DMS114 treated with DMSO at 0.1 percent for 48 hours (cell line): Measurements from ENCODE around the gene STIP1.
A peak's percentile ranks its signal among the peaks of the same experiment; 100 is the strongest.

Experiments used
- DNase-seq: peaks from one replicate; lab custom pipeline; 2025; ENCODE audit not compliant: unreplicated experiment; lab: John Stamatoyannopoulos, UW

Gene STIP1

GRCh38 chr11:64185693-64186491 lies at the start of gene STIP1:
STIP1 (plus strand) TSS chr11:64186171; CDS start chr11:64186262, 91 bp downstream.
- peak; percentile 100 for DNase-seq

DNA sequence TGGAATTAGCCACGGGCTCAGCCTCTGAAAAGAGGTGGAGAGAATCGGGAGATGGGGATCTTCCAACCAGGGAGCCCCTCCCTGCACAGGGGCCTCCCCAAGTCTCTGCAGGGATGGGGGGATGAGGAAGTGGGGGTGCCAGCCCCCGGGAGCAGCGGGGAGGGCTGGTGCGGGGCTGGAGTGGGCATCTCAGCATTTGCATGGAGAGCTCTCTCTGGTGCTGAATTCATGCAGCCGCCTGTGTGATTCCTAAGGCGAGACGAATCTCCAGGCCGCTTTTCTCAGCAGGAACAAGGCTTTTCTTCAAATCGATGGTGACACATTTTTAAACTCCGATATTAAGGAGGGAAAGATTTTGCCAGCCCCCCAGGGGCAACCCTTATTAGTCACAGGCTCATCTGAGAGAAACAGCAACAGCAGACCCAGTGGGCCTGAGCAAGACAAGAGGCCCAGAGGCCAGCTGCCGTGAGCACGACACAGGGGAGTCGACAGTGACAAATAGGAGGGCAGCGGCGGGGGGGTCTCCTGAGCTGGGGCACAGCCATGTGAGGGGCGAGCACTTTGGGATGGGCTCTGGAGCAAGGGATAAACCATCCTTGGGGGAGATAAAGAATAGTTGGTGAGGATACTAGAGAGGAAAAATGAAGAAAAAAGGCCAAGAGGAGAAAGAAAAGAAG lies 49.1 kb upstream of the STIP1 start:
- DNase-seq, result no peak

DNA sequence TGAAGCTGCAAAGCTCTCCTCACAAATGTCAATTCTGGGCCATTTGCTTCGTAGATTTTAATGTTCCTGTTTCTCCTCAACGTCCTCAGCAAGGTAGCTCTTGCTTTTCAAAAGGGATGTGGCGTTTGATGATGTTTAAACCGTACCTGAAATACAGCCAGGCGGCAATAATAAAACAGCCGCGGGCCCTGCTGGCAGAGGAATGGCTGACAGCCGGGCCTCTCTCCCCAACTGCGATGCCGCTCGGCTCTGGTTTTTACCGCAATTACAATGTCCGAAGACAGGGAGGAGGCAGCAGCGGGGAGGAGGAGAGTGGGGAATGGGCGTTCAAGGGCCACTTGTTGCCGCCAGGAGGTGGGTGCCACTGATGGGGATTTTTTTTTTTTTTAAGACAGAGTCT lies 47.6 kb upstream of the STIP1 start:
- DNase-seq, result no peak

DNA sequence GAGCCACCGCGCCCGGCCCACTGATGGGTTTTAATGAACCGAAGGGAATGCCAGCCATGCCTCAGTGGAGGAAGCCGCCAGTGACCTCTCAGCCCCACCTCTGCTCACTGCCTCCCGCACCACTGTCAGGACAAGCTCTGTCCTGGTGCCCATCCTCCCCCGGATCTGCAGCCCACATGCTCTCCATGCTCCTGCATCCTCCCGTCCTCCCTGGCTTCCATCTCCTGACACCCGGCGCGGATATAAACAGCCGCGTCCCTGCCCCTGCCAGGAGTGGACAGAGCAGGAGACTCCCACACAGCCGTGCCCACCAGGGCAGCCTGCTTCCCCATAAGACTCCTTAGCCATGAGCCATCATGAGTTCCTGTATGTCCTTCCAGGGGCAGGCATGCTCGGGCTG lies 46.9 kb upstream of the STIP1 start:
- DNase-seq, result no peak

GRCh38 chr11:64140082-64140481 lies 45.9 kb upstream of the STIP1 start:
- no peak for DNase-seq

GRCh38 chr11:64141081-64141783 lies 44.7 kb upstream of the STIP1 start:
- DNase-seq, result no peak

DNA sequence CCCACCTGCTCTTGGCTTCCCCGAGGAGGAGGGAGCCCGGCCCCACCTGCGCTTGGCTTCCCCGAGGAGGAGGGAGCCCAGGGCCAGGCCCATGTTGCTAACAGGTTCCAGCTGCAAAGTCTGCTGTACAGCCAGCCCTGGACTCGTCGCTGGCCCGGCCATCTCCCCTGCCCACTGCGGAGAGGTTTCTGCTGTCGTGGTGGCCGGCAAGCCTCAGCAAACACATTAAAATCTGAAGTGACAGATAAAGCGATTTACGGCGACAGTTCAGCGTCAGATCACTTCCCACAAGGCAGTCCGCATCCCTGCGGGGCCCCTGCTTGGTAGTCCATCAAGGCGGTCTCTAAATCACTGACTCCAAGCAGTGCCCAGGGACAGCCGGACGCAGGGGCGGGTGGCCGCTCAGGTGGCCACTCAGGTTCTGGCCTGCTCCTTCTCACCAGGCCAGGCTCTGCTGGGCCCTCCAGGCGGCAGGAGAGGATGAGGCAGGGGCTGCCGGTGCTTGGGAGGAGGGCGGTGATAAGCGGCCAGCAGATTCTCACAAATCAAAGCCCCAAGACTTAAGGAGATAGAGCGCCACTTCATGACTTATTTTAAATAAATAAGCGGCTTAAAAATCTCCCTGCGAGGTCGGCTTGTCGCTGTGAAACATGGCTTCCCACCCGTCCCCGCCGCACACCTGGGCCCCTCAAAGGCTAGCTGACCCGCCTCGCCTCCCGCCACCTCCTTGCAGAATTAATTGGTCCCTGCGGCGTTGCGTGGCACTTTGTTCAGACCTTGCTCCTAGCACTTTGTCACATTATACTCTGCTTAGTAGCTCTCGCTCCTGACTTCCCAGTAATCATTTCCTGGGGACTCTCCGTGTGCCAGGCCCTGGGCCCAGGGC lies 41.1 kb upstream of the STIP1 start:
- DNase-seq, result no peak

DNA sequence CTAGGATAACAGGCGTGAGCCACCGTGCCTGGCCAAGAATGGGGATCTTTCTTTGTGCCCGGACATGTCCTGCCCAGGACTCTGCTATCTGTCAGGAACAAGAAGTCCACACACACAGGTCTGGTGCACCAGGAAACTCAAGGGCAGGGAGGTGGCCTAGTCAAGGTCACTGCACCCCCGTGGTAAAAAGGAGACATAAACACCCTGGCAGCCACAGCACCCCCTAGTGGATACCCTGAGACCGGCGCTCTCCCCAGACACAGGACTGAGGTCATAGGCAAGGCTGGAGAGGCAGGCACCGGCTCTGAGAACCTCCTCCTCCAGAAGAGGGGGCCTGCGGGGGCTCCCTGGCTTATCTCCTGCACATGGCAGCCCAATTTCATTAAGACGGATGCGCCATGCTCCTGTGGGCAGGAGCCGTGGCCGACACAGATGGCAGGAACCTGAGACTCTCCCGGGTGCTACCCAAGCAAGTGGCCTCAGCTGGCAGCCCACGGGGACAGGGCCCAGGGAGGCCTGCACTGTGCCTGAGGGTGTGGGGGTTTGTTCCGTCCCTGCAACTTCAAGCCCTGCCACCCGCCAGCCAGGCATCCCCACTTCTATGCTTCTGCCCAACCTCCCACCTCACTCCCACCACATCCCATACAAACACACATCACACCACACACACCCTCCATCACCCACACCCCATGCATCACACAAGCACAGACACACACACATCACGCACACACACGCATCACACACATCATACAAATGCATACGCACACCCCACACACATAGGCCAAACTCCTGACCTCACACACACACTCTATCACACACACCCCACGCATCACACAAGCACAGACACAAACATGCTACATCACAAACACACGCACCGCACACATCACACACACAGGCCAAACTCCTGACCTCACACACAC lies 39.7 kb upstream of the STIP1 start:
- peak; percentile 38 for DNase-seq

GRCh38 chr11:64148226-64148916 lies 37.6 kb upstream of the STIP1 start:
- DNase-seq, result peak; percentile 26

- DNase-seq, result no peak
Measured at GRCh38 chr11:64148917-64149617, 36.9 kb upstream of the STIP1 start.

DNA sequence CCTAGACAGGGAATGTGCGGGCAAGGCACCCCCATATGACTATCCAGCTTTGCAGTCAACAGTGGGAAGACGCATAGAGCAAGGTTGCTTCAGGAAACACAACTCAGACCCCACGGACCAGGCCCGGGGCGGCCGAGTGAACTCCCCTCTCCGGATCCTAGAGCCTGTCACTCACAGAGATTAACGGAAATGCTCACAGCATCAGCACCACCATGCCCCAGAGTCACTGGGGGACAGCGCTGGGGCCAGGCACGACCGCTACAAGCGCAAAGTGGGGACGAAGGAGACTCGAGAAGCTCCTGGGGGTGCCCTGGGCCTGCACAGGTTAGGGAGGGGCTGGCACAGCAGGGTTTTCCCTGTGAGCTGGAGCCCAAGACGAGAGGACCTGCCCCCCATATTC lies 35.9 kb upstream of the STIP1 start:
- no peak for DNase-seq

GRCh38 chr11:64150481-64151239 lies 35.3 kb upstream of the STIP1 start:
- no peak for DNase-seq

DNA sequence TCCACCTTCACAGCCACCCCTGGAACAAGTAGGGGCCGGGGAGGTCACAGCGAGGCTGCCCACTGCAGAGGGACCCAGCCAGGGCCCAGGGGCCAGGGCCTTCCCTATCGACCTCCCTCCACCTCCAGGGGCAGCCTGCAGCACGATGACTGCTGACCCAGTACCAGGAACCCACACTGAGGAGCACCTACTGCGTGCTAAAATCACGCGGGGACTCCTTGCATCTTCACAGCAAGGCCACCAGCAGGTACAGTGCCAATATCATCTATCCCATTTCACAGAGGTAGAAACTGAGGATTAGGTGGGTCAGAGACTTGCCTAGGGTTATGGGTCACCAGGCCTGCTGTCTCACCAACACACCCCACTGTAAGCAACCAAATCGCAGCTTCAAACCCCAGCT lies 34.6 kb upstream of the STIP1 start:
- DNase-seq, result no peak

GRCh38 chr11:64152841-64153691 lies 32.9 kb upstream of the STIP1 start:
- peak; percentile 20 for DNase-seq

DNA sequence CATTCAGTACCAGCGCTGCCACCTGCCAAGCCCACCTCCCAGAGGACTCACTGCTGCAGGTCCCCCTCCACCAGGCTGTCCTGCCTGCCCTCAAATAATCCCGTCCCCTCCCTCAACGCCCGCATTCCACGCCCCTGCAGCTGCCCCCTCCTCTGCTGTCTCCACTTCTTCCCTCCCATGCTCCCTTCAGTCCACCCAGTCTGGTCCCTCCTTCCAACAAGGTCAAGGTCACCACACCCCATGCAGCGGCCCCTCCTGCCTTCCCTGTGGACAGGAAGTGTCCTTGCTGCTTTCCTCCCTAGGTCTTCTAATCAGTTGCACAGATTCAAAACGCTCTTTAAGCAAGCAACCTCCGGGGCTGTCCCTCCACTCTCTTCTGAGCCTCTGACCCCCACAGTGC lies 32.2 kb upstream of the STIP1 start:
- DNase-seq, result no peak

DNA sequence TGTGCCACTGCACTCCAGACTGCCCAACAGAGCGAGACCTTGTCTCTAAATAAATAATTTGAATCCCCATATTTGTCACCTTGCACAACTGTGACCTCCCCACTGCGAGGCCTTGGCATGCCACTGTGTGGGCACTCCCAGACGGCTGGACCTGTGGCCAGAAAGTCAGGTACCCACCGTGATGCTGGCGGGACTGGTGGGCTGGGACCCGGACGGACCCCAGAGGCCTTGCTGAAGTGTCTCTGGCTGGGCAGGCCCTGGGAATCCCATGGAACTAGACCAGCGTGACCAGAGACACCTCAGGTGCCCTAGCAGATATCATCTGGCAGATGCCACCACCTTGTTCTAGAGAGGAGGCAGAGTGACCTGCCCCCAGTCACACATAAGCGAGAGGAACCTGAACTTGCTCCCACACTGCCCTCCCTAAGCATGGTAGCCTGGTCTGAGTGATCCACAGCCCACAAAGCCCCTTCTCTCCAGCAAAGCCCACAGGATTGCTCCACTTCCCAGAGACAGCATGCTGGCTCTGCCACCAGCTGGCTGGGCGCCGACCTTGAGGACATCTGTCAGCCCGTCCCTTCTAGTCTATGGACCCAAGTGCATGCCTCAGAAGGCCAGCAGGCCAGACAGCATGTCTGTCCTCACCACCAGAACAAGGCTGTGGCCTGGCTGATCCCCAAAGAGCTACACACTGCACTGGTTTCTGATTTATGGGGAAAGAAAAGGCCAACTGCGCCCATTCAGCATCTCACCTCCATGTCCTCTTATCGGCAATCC lies 29.5 kb upstream of the STIP1 start:
- DNase-seq, result no peak
